K562 (cell line): ENCODE results near the gene RASSF10. TPM values are rescaled to one million over a fixed set of nuclear protein-coding genes. Genes with fewer than 3 reads are reported as not detected.

Experiments
- ATAC-seq: fragments of 200-7000 bp; cut with Tn5 transposase; 3 replicates; pipeline ENCODE4 v1.9.1; 2020; ENCODE audit warnings: moderate library complexity
- BruUV-seq: library from RNA; stranded (reverse); fragments of 400-500 nt; replicated peaks from 2 replicates; lab custom pipeline; 2021; lab: Mats Ljungman, UMichigan
- CTCF ChIA-PET: fragments of 300-600 bp; formaldehyde crosslinking; extraction: SDS; loops from one replicate; lab custom pipeline; 2021; ENCODE audit warnings: low intra/inter-chr PET ratio; lab: Yijun Ruan, JAX
- POLR2A ChIA-PET: fragments of 300-600, 350-650 bp; sonication (Branson Sonifier 250); formaldehyde crosslinking; extraction: SDS; loops from one replicate; lab custom pipeline; 2021; ENCODE audit warnings: antibody characterized with exemption, inconsistent platforms; lab: Yijun Ruan, JAX
- DNase-seq, 4 experiments: peaks; one replicate each; pipeline versions ENCODE4 v3.0.0 to v3.0.0-alpha.2; 2011 to 2018; ENCODE audit warnings: low spot score in 3 of 4, mixed read lengths in 3 of 4; ENCODE audit errors: extremely low read depth in 1 of 4
- FAIRE-seq: peaks from 2 replicates; lab custom pipeline; 2011; peaks lifted over from hg19 to GRCh38; lab: Jason Lieb, UNC
- H2AFZ ChIP-seq: 2 replicates; pipeline ENCODE4 v1.6.0; 2011; ENCODE audit warnings: low read depth, low read length, control low read depth, inconsistent platforms
- H3K27ac ChIP-seq: fragments of 200-600 bp; 3 replicates; pipeline ENCODE4 v1.8.0; 2011; ENCODE audit warnings: low read depth, mild to moderate bottlenecking, control low read depth, inconsistent platforms, low read length, moderate library complexity, mixed read lengths; ENCODE audit errors: extremely low read depth
- H3K27me3 ChIP-seq, 2 experiments: fragments of 300-600 bp in 1 of 2; 2 replicates in 1 of 2; 3 replicates in 1 of 2; pipeline versions ENCODE4 v1.6.0 to v1.8.0; 2011; ENCODE audit warnings: inconsistent platforms in 2 of 2, low read length in 2 of 2, mild to moderate bottlenecking in 1 of 2, mixed read lengths in 1 of 2, moderate library complexity in 1 of 2; ENCODE audit not compliant: control insufficient read depth in 2 of 2, insufficient read depth in 2 of 2
- H3K36me3 ChIP-seq: fragments of 300-600 bp; 3 replicates; pipeline ENCODE4 v1.8.0; 2011; ENCODE audit warnings: mild to moderate bottlenecking, low read length, inconsistent platforms; ENCODE audit not compliant: control insufficient read depth, insufficient read depth
- H3K4me1 ChIP-seq, 2 experiments: fragments of 200-600 bp in 1 of 2; replicated peaks in 1 of 2; 2 replicates in 1 of 2; 3 replicates in 1 of 2; pipeline versions ENCODE4 v1.5.1 to v1.8.0; 2011; ENCODE audit warnings: inconsistent platforms in 2 of 2, low read length in 2 of 2, mild to moderate bottlenecking in 1 of 2, mixed read lengths in 1 of 2, moderate library complexity in 1 of 2; ENCODE audit not compliant: control insufficient read depth in 2 of 2, insufficient read depth in 2 of 2
- H3K4me2 ChIP-seq: 2 replicates; pipeline ENCODE4 v1.6.1; 2011; ENCODE audit warnings: low read length, control low read depth, inconsistent platforms, mixed read lengths; ENCODE audit not compliant: insufficient read depth
- H3K4me3 ChIP-seq: fragments of 200-600 bp; sonication (generic), shearing (Covaris generic); 2 replicates; pipeline ENCODE4 v1.5.1; 2016; ENCODE audit warnings: control low read depth, inconsistent platforms
- H3K79me2 ChIP-seq: fragments of 200-600 bp; 3 replicates; pipeline ENCODE4 v1.8.0; 2011; ENCODE audit warnings: low read length, inconsistent platforms; ENCODE audit not compliant: control insufficient read depth, insufficient read depth
- H3K9ac ChIP-seq, 2 experiments: 2 replicates each; pipeline versions ENCODE4 v1.6.0 to v1.6.1; 2011; ENCODE audit warnings: low read depth in 2 of 2, low read length in 2 of 2, control low read depth in 1 of 2, inconsistent platforms in 1 of 2, mild to moderate bottlenecking in 1 of 2, mixed read lengths in 1 of 2; ENCODE audit not compliant: insufficient read depth in 1 of 2
- H3K9me1 ChIP-seq: one replicate; pipeline ENCODE4 v1.6.0; 2011; ENCODE audit warnings: inconsistent platforms, mild to moderate bottlenecking, low read length, moderate library complexity; ENCODE audit not compliant: control insufficient read depth, insufficient read depth
- H3K9me3 ChIP-seq: replicated peaks from 2 replicates; pipeline ENCODE4 v1.5.1; 2011; ENCODE audit warnings: low read depth, low read length, inconsistent platforms; ENCODE audit not compliant: control insufficient read depth, insufficient read depth
- H4K20me1 ChIP-seq: replicated peaks from 2 replicates; pipeline ENCODE4 v1.6.1; 2011; ENCODE audit warnings: low read length, inconsistent platforms, mixed read lengths; ENCODE audit not compliant: control insufficient read depth, insufficient read depth
- COPS2 ChIP-seq: fragments of 450-650 bp; conservative IDR thresholded peaks from 2 replicates; pipeline ENCODE4 v1.6.1; 2016; ENCODE audit warnings: mild to moderate bottlenecking, moderate library complexity
- CTBP1 ChIP-seq: fragments of 450-650 bp; IDR thresholded peaks from 2 replicates; pipeline ENCODE4 v1.6.1; 2016; ENCODE audit warnings: borderline replicate concordance
- EZH2 ChIP-seq: IDR thresholded peaks from 2 replicates; pipeline ENCODE4 v1.6.1; 2012; ENCODE audit warnings: low read depth, mild to moderate bottlenecking, inconsistent platforms, low read length, borderline replicate concordance
- GTF2E2 ChIP-seq: fragments of 200-800 bp; sonication (Bioruptor generic); IDR thresholded peaks from 2 replicates; pipeline ENCODE4 v1.6.1; 2016; ENCODE audit warnings: missing genetic modification characterization, missing compliant biosample characterization
- GTF3C2 ChIP-seq: IDR thresholded peaks from 3 replicates; pipeline ENCODE4 v1.6.1; 2011; ENCODE audit warnings: borderline replicate concordance, mild to moderate bottlenecking, moderate library complexity; ENCODE audit not compliant: insufficient read length; ENCODE audit errors: extremely low read depth
- MAFK ChIP-seq: IDR thresholded peaks from 2 replicates; pipeline ENCODE4 v1.6.1; 2011; ENCODE audit warnings: low read length, improper control_type of control experiment
- NFIC ChIP-seq: fragments of 450-650 bp; IDR thresholded peaks from 2 replicates; pipeline ENCODE4 v1.6.1; 2017; ENCODE audit warnings: mild to moderate bottlenecking, inconsistent platforms
- NFIX ChIP-seq: fragments of 250-450 bp; sonication (Bioruptor Pico); IDR thresholded peaks from 2 replicates; pipeline ENCODE4 v1.4.0; 2020; ENCODE audit warnings: low read depth, mild to moderate bottlenecking, moderate library complexity
- NUFIP1 ChIP-seq: fragments of 450-650 bp; IDR thresholded peaks from 2 replicates; pipeline ENCODE4 v1.6.1; 2018; ENCODE audit not compliant: partially characterized antibody
- OTX1 ChIP-seq: fragments of 450-650 bp; formaldehyde crosslinking; IDR thresholded peaks from 2 replicates; pipeline ENCODE4 v1.4.0; 2022; ENCODE audit warnings: mild to moderate bottlenecking
- RHOXF2B ChIP-seq: fragments of 250-450 bp; sonication (Bioruptor Pico); conservative IDR thresholded peaks from 2 replicates; pipeline ENCODE4 v1.5.1; 2021
- TBP ChIP-seq: optimal IDR thresholded peaks from 2 replicates; pipeline ENCODE3; 2011; ENCODE audit warnings: low read depth, low read length, improper control_type of control experiment
- ZNF133 ChIP-seq: fragments of 250-450 bp; sonication (Bioruptor Pico); IDR thresholded peaks from 2 replicates; pipeline ENCODE4 v1.4.0; 2020; ENCODE audit warnings: mild to moderate bottlenecking
- ZSCAN29 ChIP-seq: fragments of 450-650 bp; IDR thresholded peaks from 2 replicates; pipeline ENCODE4 v1.6.1; 2017
- WGBS: fragments of 100-300 bp; shearing (Covaris generic); methylation state at CpG from one replicate; pipeline ENCODE4 v1.1.6; 2016; ENCODE audit warnings: low coverage, mixed read lengths; ENCODE audit not compliant: insufficient coverage; ENCODE audit errors: missing lambda C conversion rate; 5-methylcytosine and 5-hydroxymethylcytosine counted together
- in situ Hi-C: fragments of 300-500 bp; cut with MboI; formaldehyde crosslinking; loops from 4 replicates; pipeline ENCODE4 v1.15.0; 2018; ENCODE audit warnings: inconsistent platforms, mixed read lengths
- intact Hi-C: fragments of 100-400 bp; cut with micrococcal nuclease; formaldehyde crosslinking; loops from 2 replicates; pipeline ENCODE4 v1.14.2; 2022
- polyA plus RNA-seq, 8 experiments: library from polyadenylated mRNA; depleted of rRNA in 4 of 8; stranded (reverse) in 5 of 8; unstranded in 3 of 8; fragments of >200 nt; fragmentation: Nextera tagmentation in 2 of 8; fragmentation: Illumina TruSeq in 1 of 8; extraction: Ambion mirVana in 2 of 8; extraction: Trizol in 1 of 8; gene quantifications; 2 replicates each; pipeline versions ENCODE4 v1.2.1 to v1.2.3, GENCODE V29; 2011 to 2014; ENCODE audit warnings: inconsistent platforms in 1 of 8, missing spikeins in 1 of 8
- total RNA-seq, 7 experiments: library from RNA; depleted of rRNA in 6 of 7; stranded (reverse); fragments of >200 nt in 6 of 7; fragmentation: Illumina TruSeq in 2 of 7; extraction: Trizol in 2 of 7; gene quantifications; 2 replicates each; pipeline versions ENCODE4 v1.2.1 to v1.2.3, GENCODE V29; 2011 to 2021; ENCODE audit warnings: low replicate concordance in 1 of 7
- TF ChIP-seq, protein P1 (sequence below): IDR thresholded peaks from 2 replicates; pipeline ENCODE4 v1.6.1; 2011; ENCODE audit not compliant: insufficient read length; ENCODE audit errors: extremely low read depth

The RASSF10 gene
- total and polyA plus RNA-seq, 9 of the 15 experiments (the other 6 are each of a cell fraction or from before 2014, with no cell fraction given): not detected

DNA sequence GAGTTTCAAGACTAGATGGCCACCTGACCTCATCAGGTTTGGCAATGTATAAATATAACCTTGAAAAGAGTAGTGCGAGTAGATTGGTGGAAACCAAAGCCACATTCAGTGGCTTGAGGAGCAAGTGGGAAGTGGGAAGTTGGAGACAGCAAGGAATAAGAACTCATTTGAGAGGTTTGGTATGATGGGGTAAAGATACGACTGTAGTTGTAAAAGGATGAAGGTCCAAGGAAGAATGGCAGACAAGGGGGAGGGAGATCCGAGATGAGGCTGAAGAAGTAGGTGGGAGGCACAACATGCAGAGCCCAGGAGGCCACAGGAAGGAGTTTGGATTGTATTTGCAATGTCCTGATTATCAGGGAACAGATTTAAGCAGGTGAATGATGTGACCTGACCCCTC, 20.8 kb downstream of the RASSF10 start:
- intact Hi-C loops: no loop called here
- ATAC-seq: no peak
- no peak for TF ChIP-seq MAFK
- no peak for TF ChIP-seq ZSCAN29
- no peak for TF ChIP-seq RHOXF2B (CRISPR knock-in tag)
- TF ChIP-seq, protein P1, sequence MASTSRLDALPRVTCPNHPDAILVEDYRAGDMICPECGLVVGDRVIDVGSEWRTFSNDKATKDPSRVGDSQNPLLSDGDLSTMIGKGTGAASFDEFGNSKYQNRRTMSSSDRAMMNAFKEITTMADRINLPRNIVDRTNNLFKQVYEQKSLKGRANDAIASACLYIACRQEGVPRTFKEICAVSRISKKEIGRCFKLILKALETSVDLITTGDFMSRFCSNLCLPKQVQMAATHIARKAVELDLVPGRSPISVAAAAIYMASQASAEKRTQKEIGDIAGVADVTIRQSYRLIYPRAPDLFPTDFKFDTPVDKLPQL: no peak
- Histone ChIP-seq H3K27ac (no peak overlapping the region), H3K9ac (no peak overlapping the region), H2AFZ (no peak overlapping the region), H3K36me3 (no peaks in the 10 kb centered on the region), H4K20me1 (no peaks in the 10 kb centered on the region), H3K9me3 (no peaks in the 10 kb centered on the region), H3K79me2 (no peaks in the 10 kb centered on the region), H3K4me1 (no peaks in the 10 kb centered on the region), H3K4me2 (no peak overlapping the region), H3K27me3 (peaks cover 8 to 33% of the 10 kb centered on the region in 2 experiments; a peak in 4 of 5 replicates), H3K9me1 (no peaks in the 10 kb centered on the region), H3K4me3 (no peak overlapping the region)
- in situ Hi-C loops: no loop called here
- no peak for DNase-seq
- no peak for FAIRE-seq
- ChIA-PET POLR2A (no interaction called here), CTCF (no interaction called here)
- 5% methylated on average over 3 of the region's 3 CpGs for WGBS
- no TSS peak for BruUV-seq

DNA sequence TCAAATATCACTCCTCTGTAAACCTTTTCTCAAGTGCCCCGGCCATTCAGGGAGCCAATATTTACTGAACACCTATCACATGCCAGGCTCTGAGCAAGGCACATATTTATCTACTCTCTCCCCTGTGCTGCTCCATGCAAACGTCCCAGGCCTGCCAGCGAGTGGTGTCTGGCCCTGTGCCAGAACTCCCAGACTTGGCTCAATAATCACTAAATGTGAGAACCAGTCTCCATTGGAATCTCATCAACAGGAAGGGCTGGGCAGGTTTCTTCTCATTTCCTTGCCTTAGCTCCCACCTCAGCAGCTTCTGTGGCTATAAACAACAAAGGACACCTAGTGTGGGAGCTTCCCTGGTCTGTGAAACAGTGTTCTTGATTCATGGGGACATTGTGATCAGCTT, 21.7 kb downstream of the RASSF10 start:
- BruUV-seq: no TSS peak
- DNase-seq (no peak), FAIRE-seq (no peak), ATAC-seq (no peak)
- H3K27ac ChIP-seq: no peak overlapping the region
- H3K79me2 ChIP-seq: no peaks in the 10 kb centered on the region
- no peak overlapping the region for H3K9ac ChIP-seq
- intact Hi-C loops: no loop called here
- in situ Hi-C loops: no loop called here
- 5% methylated on average over 3 of the region's 3 CpGs for WGBS
- H2AFZ ChIP-seq: no peak overlapping the region
- no peaks in the 10 kb centered on the region for H3K9me3 ChIP-seq
- ChIA-PET CTCF (no interaction called here), POLR2A (interaction anchor here (0.5 kb wide), 1 partner anchor 17 kb away, joined by 3 read pairs; no protein-coding TSS in a partner anchor)
- H4K20me1 ChIP-seq: no peaks in the 10 kb centered on the region; the same call in 1 of the 2 replicates
- no peak overlapping the region for H3K4me2 ChIP-seq
- H3K4me3 ChIP-seq: no peak overlapping the region
- no peaks in the 10 kb centered on the region for H3K36me3 ChIP-seq
- H3K4me1 ChIP-seq: no peaks in the 10 kb centered on the region
- peaks cover 8 to 42% of the 10 kb centered on the region in 2 experiments; a peak in 4 of 5 replicates for H3K27me3 ChIP-seq
- no peaks in the 10 kb centered on the region for H3K9me1 ChIP-seq
- TF ChIP-seq NFIX (CRISPR knock-in tag) (peak; percentile 51), OTX1 (CRISPR knock-in tag) (no peak), GTF2E2 (no peak), NUFIP1 (no peak), COPS2 (no peak), CTBP1 (no peak), ZNF133 (CRISPR knock-in tag) (no peak), GTF3C2 (no peak), TBP (no peak), EZH2 (no peak), NFIC (peak; percentile 90)
